ENCODE measurements around the gene GPAM. TPM values are rescaled to one million over a fixed set of nuclear protein-coding genes. Genes with fewer than 3 reads are reported as not detected.

Gene GPAM
- total and polyA plus RNA-seq, 2 experiments from 2014 or later: 4.9 to 12.5 TPM

DNA sequence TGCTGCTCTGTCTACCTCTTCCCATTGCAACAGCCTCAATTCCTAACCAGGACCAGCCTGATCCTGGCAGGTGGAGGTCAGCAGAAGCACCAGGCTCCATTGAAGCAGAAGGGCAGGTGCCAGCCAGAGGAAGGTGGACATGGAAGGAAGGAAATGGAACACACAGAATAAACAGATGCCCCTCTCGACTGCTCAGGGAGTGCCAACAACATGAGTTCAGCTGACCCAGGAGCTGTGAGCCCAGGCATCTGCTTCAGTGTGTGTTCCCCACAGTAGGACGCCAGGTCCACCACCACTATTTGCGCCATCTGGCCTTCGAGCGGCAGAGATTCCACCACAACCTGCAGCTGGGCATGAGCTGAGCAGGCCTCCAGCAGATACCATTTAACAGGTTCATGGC, 56.7 kb downstream of the GPAM start:
- Histone ChIP-seq H3K27ac (no peak overlapping the region), H3K9ac (no peak overlapping the region), H3K27me3 (replicated peaks; ENCODE audit: insufficient read depth) (peaks cover 4% of the 10 kb centered on the region; the same call in 1 of the 2 replicates), H4K20me1 (ENCODE audit: insufficient read depth) (no peaks in the 10 kb centered on the region), H3K4me2 (ENCODE audit: unreplicated experiment) (no peak overlapping the region), H3F3A (ENCODE audit: insufficient read depth) (no peaks in the 10 kb centered on the region), H3K4me1 (ENCODE audit: insufficient read depth) (no peaks in the 10 kb centered on the region), H3K9me3 (ENCODE audit: low read depth) (no peaks in the 10 kb centered on the region), H3K9me2 (ENCODE audit: insufficient read depth) (no peaks in the 10 kb centered on the region), H3K36me3 (ENCODE audit: low read depth) (no peaks in the 10 kb centered on the region), H3K79me2 (ENCODE audit: insufficient read depth) (no peaks in the 10 kb centered on the region), H2AFZ (no peak overlapping the region), H3K4me3 (no peak overlapping the region)
- DNase-seq: no peak
- WGBS, 2 experiments (ENCODE audit: low coverage in 1 of 2, low lambda C conversion rate in 2 of 2, missing lambda C conversion rate in 2 of 2): 68 to 72% methylated on average over 5 of the region's 5 CpGs
- in situ Hi-C loops (cut with MboI): loop anchor here (25.0 kb wide), 3 partner anchors 765 to 1365 kb away; no protein-coding TSS in a partner anchor
- TF ChIP-seq EZH2 (IDR thresholded peaks at IDR 0.05; ENCODE audit: insufficient read depth, poor library complexity, severe bottlenecking) (no peak), EZH2phosphoT487 (IDR thresholded peaks at IDR 0.05; ENCODE audit: insufficient read depth, low read depth) (no peak)

DNA sequence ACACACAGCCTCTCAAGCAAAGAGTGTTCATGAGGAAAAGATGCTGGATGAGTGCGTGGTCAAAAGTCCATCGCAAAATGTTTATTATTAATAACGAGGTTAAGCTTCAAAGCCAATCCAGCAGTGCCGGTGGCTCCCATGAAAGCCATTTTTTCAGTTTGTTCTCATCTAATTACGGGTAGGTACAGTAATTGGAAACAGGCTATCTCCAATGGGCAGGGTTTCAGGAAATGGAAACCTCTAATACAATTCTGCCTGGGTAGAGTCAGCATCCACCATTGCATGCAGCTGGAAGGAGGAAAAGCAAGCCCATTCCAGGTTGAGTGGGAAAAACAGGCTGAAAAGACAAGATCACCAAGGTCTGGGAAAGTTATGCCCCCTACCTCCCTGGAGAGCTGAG, 57.4 kb downstream of the GPAM start:
- in situ Hi-C loops (cut with MboI): loop anchor here (25.0 kb wide), 3 partner anchors 764 to 1364 kb away; no protein-coding TSS in a partner anchor
- no peaks in the 10 kb centered on the region for H3K4me1 ChIP-seq (ENCODE audit: insufficient read depth)
- H3K27me3 ChIP-seq (replicated peaks; ENCODE audit: insufficient read depth): peaks cover 4% of the 10 kb centered on the region; the same call in 1 of the 2 replicates
- no peak overlapping the region for H3K9ac ChIP-seq
- 61 to 69% methylated on average over 5 of the region's 5 CpGs for WGBS, 2 experiments (ENCODE audit: low coverage in 1 of 2, low lambda C conversion rate in 2 of 2, missing lambda C conversion rate in 2 of 2)
- DNase-seq: no peak
- H3F3A ChIP-seq (ENCODE audit: insufficient read depth): no peaks in the 10 kb centered on the region
- no peaks in the 10 kb centered on the region for H3K9me3 ChIP-seq (ENCODE audit: low read depth)
- no peaks in the 10 kb centered on the region for H3K36me3 ChIP-seq (ENCODE audit: low read depth)
- no peak overlapping the region for H2AFZ ChIP-seq
- no peaks in the 10 kb centered on the region for H4K20me1 ChIP-seq (ENCODE audit: insufficient read depth)
- no peaks in the 10 kb centered on the region for H3K9me2 ChIP-seq (ENCODE audit: insufficient read depth)
- no peak overlapping the region for H3K4me2 ChIP-seq (ENCODE audit: unreplicated experiment)
- no peak overlapping the region for H3K27ac ChIP-seq
- TF ChIP-seq EZH2 (IDR thresholded peaks at IDR 0.05; ENCODE audit: insufficient read depth, poor library complexity, severe bottlenecking) (no peak), EZH2phosphoT487 (IDR thresholded peaks at IDR 0.05; ENCODE audit: insufficient read depth, low read depth) (no peak)
- H3K4me3 ChIP-seq: no peak overlapping the region
- H3K79me2 ChIP-seq (ENCODE audit: insufficient read depth): no peaks in the 10 kb centered on the region

DNA sequence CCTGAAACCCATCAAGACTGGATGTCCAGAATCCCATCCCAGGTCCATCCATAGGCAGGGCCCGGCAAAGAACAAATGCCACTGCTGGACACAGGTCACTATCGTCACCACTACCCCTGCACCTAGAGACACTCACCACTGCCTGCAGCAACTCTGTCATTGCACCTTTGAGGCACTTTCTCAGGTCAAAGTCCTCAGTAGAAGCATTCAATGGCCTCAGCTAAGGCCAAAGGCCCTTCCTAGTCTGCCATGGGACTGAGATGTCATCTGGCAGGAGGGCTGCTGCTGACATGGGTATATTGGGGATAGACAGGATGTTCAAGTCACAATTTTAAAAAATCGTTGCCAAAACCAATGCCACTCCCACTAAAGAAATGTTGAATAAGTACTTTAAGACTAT, 58.7 kb downstream of the GPAM start:
- TF ChIP-seq EZH2phosphoT487 (IDR thresholded peaks at IDR 0.05; ENCODE audit: insufficient read depth, low read depth) (no peak), EZH2 (IDR thresholded peaks at IDR 0.05; ENCODE audit: insufficient read depth, poor library complexity, severe bottlenecking) (no peak)
- H3K4me1 ChIP-seq (ENCODE audit: insufficient read depth): no peaks in the 10 kb centered on the region
- no peak overlapping the region for H2AFZ ChIP-seq
- no peak overlapping the region for H3K4me3 ChIP-seq
- H3K79me2 ChIP-seq (ENCODE audit: insufficient read depth): no peaks in the 10 kb centered on the region
- H4K20me1 ChIP-seq (ENCODE audit: insufficient read depth): no peaks in the 10 kb centered on the region
- WGBS, 2 experiments (ENCODE audit: low coverage in 1 of 2, low lambda C conversion rate in 2 of 2, missing lambda C conversion rate in 2 of 2): 72 to 82% methylated on average over 3 of the region's 3 CpGs
- H3K4me2 ChIP-seq (ENCODE audit: unreplicated experiment): no peak overlapping the region
- H3K27me3 ChIP-seq (replicated peaks; ENCODE audit: insufficient read depth): peaks cover 4% of the 10 kb centered on the region; the same call in 1 of the 2 replicates
- DNase-seq: no peak
- no peaks in the 10 kb centered on the region for H3K9me3 ChIP-seq (ENCODE audit: low read depth)
- H3K36me3 ChIP-seq (ENCODE audit: low read depth): no peaks in the 10 kb centered on the region
- no peaks in the 10 kb centered on the region for H3F3A ChIP-seq (ENCODE audit: insufficient read depth)
- H3K27ac ChIP-seq: no peak overlapping the region
- no peak overlapping the region for H3K9ac ChIP-seq
- in situ Hi-C loops (cut with MboI): loop anchor here (25.0 kb wide), 3 partner anchors 763 to 1363 kb away; no protein-coding TSS in a partner anchor
- H3K9me2 ChIP-seq (ENCODE audit: insufficient read depth): no peaks in the 10 kb centered on the region

DNA sequence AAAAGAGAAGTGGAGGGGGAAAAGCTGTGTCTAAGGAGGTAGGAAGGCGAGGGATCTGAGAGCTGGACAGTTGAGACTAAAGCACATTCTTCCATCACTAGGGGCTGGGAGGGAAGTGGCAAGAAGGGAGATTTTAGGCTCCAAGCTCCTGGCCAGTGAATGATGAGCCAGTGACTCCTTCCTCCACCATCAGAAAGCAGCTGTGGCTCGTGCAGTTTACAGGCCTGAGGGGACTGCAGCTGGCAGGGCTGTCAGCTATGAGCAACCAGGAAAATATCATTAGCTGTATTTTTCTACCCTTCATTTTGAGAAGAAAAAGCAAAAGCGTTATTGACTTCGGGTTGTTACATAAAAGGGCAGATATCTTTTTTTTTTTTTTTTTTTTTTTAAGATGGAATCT, 60.7 kb downstream of the GPAM start:
- DNase-seq: peak; percentile 29
- no peaks in the 10 kb centered on the region for H4K20me1 ChIP-seq (ENCODE audit: insufficient read depth)
- in situ Hi-C loops (cut with MboI): no loop called here
- no peaks in the 10 kb centered on the region for H3K36me3 ChIP-seq (ENCODE audit: low read depth)
- H3K4me3 ChIP-seq: no peak overlapping the region
- H3K9me2 ChIP-seq (ENCODE audit: insufficient read depth): no peaks in the 10 kb centered on the region
- no peak overlapping the region for H3K4me2 ChIP-seq (ENCODE audit: unreplicated experiment)
- no peaks in the 10 kb centered on the region for H3K4me1 ChIP-seq (ENCODE audit: insufficient read depth)
- TF ChIP-seq EZH2phosphoT487 (IDR thresholded peaks at IDR 0.05; ENCODE audit: insufficient read depth, low read depth) (no peak), EZH2 (IDR thresholded peaks at IDR 0.05; ENCODE audit: insufficient read depth, poor library complexity, severe bottlenecking) (no peak)
- no peaks in the 10 kb centered on the region for H3K79me2 ChIP-seq (ENCODE audit: insufficient read depth)
- H3K9me3 ChIP-seq (ENCODE audit: low read depth): no peaks in the 10 kb centered on the region
- H3K9ac ChIP-seq: no peak overlapping the region
- no peaks in the 10 kb centered on the region for H3F3A ChIP-seq (ENCODE audit: insufficient read depth)
- H3K27me3 ChIP-seq (replicated peaks; ENCODE audit: insufficient read depth): peaks cover 4% of the 10 kb centered on the region; the same call in 1 of the 2 replicates
- 6 to 16% methylated on average over 4 of the region's 4 CpGs for WGBS, 2 experiments (ENCODE audit: low coverage in 1 of 2, low lambda C conversion rate in 2 of 2, missing lambda C conversion rate in 2 of 2)
- H3K27ac ChIP-seq: no peak overlapping the region
- no peak overlapping the region for H2AFZ ChIP-seq

Measured in GM23248 (cell line).